A549 (cell line): ENCODE data around the gene CISH. TPM values are rescaled to one million over a fixed set of nuclear protein-coding genes. Genes with fewer than 3 reads are reported as not detected.
A peak's percentile ranks its signal among the peaks of the same experiment; 100 is the strongest.

Experiments used
- ATAC-seq, 2 experiments: fragments of 200-7000 bp in 1 of 2; fragments of >200 bp in 1 of 2; cut with Nextera tagmentation in 1 of 2; cut with Tn5 transposase in 1 of 2; 3 replicates each; pipeline versions ENCODE4 v1.8.0 to v1.9.1; 2018 to 2020; ENCODE audit warnings: mild to moderate bottlenecking in 1 of 2, moderate library complexity in 1 of 2
- CTCF ChIA-PET: fragments of 300-600 bp; sonication (Branson Sonifier 250); formaldehyde crosslinking; extraction: SDS; loops from one replicate; lab custom pipeline; 2021; ENCODE audit warnings: antibody characterized with exemption, inconsistent platforms; lab: Yijun Ruan, JAX
- POLR2A ChIA-PET: fragments of 350-600 bp; formaldehyde crosslinking; extraction: SDS; loops from one replicate; lab custom pipeline; 2021; ENCODE audit warnings: antibody characterized with exemption, inconsistent platforms; lab: Yijun Ruan, JAX
- DNase-seq, 2 experiments: peaks; one replicate each; pipeline versions ENCODE4 v3.0.0 to v3.0.0-alpha.2; 2011 to 2016; ENCODE audit warnings: low read depth in 1 of 2, low spot score in 1 of 2
- FAIRE-seq: peaks from 2 replicates; lab custom pipeline; 2011; peaks lifted over from hg19 to GRCh38; lab: Jason Lieb, UNC
- H3K27ac ChIP-seq, 2 experiments: fragments of >200 bp; sonication (Bioruptor Twin); formaldehyde crosslinking; 3 replicates each; pipeline ENCODE4 v1.5.1; 2016 to 2017
- H3K4me1 ChIP-seq: fragments of >200 bp; sonication (Bioruptor Twin); formaldehyde crosslinking; 3 replicates; pipeline ENCODE4 v1.6.1; 2016
- H3K4me2 ChIP-seq: fragments of >200 bp; sonication (Bioruptor Twin); formaldehyde crosslinking; 3 replicates; pipeline ENCODE4 v1.6.1; 2016
- H3K4me3 ChIP-seq: fragments of >200 bp; sonication (Bioruptor Twin); formaldehyde crosslinking; 3 replicates; pipeline ENCODE4 v1.5.1; 2016
- H3K9me3 ChIP-seq: fragments of >200 bp; sonication (Bioruptor Twin); formaldehyde crosslinking; 3 replicates; pipeline ENCODE4 v1.6.1; 2016
- CBX8 ChIP-seq: fragments of 200-600 bp; sonication (generic); IDR thresholded peaks from 2 replicates; pipeline ENCODE4 v1.6.1; 2016
- CEBPB ChIP-seq, 2 experiments: fragments of >200 bp in 1 of 2; sonication (Bioruptor Twin) in 1 of 2; formaldehyde crosslinking in 1 of 2; IDR thresholded peaks; 2 replicates each; pipeline ENCODE4 v1.6.1; 2012 to 2016
- EHF ChIP-seq: fragments of 250-450 bp; sonication (Bioruptor Pico); IDR thresholded peaks from 2 replicates; pipeline ENCODE4 v1.5.0; 2020; ENCODE audit warnings: mild to moderate bottlenecking
- EP300 ChIP-seq, 2 experiments: fragments of >200 bp; sonication (Bioruptor Twin); formaldehyde crosslinking; IDR thresholded peaks; 2 replicates in 1 of 2; 3 replicates in 1 of 2; pipeline ENCODE4 v1.6.1; 2016 to 2017
- FOXS1 ChIP-seq: fragments of 250-450 bp; sonication (Bioruptor Pico); IDR thresholded peaks from 2 replicates; pipeline ENCODE4 v1.5.0; 2020; ENCODE audit warnings: mild to moderate bottlenecking, moderate library complexity
- HDAC2 ChIP-seq: fragments of 200-600 bp; sonication (generic); IDR thresholded peaks from 2 replicates; pipeline ENCODE4 v1.6.1; 2016
- HEYL ChIP-seq: fragments of 250-450 bp; sonication (Bioruptor Pico); IDR thresholded peaks from 2 replicates; pipeline ENCODE4 v1.8.0; 2021; ENCODE audit warnings: mild to moderate bottlenecking, moderate library complexity
- HOXA7 ChIP-seq: fragments of 250-450 bp; sonication (Bioruptor Pico); IDR thresholded peaks from 2 replicates; pipeline ENCODE4 v1.5.0; 2020; ENCODE audit warnings: mild to moderate bottlenecking, moderate library complexity
- PHF8 ChIP-seq: fragments of 200-600 bp; sonication (generic); IDR thresholded peaks from 2 replicates; pipeline ENCODE4 v1.6.1; 2016; ENCODE audit warnings: low read depth, mild to moderate bottlenecking, antibody characterized with exemption, moderate library complexity, borderline replicate concordance
- POLR2A ChIP-seq: IDR thresholded peaks from 2 replicates; pipeline ENCODE4 v1.6.1; 2012; ENCODE audit warnings: mild to moderate bottlenecking, low read length
- RARB ChIP-seq: fragments of 250-450 bp; sonication (Bioruptor Pico); IDR thresholded peaks from 2 replicates; pipeline ENCODE4 v1.8.0; 2021; ENCODE audit warnings: mild to moderate bottlenecking, moderate library complexity
- SMC3 ChIP-seq: fragments of >200 bp; sonication (Bioruptor Twin); formaldehyde crosslinking; IDR thresholded peaks from 3 replicates; pipeline ENCODE4 v1.6.1; 2018; ENCODE audit warnings: inconsistent platforms
- TFCP2L1 ChIP-seq: fragments of 250-450 bp; sonication (Bioruptor Pico); IDR thresholded peaks from 2 replicates; pipeline ENCODE4 v1.5.0; 2021; ENCODE audit warnings: mild to moderate bottlenecking
- TP53 ChIP-seq: fragments of 250-450 bp; sonication (Bioruptor Pico); IDR thresholded peaks from 2 replicates; pipeline ENCODE4 v1.5.0; 2021; ENCODE audit warnings: mild to moderate bottlenecking, moderate library complexity
- WGBS: methylation state at CpG from one replicate; pipeline ENCODE4 v1.1.6; 2017; ENCODE audit errors: missing lambda C conversion rate; 5-methylcytosine and 5-hydroxymethylcytosine counted together
- polyA plus RNA-seq, 4 experiments: library from polyadenylated mRNA; depleted of rRNA in 3 of 4; stranded (reverse); fragments of >200 nt; fragmentation: RNase III in 1 of 4; extraction: RNeasy Plus Mini Kit Qiagen cat#74134 plus additional on column Dnase treatment in 1 of 4; gene quantifications; 2 replicates in 3 of 4; 3 replicates in 1 of 4; pipeline ENCODE4 v1.2.3, GENCODE V29; 2011 to 2017
- TF ChIP-seq, protein P1 (sequence below): fragments of 200-600 bp; sonication (generic); IDR thresholded peaks from 2 replicates; pipeline ENCODE4 v1.6.1; 2016; ENCODE audit warnings: antibody characterized with exemption, mild to moderate bottlenecking, moderate library complexity
- TF ChIP-seq, protein P2 (sequence below): IDR thresholded peaks from 2 replicates; pipeline ENCODE4 v1.6.1; 2012; ENCODE audit warnings: low read depth, borderline replicate concordance
- TF ChIP-seq, protein P3 (sequence below): IDR thresholded peaks from 2 replicates; pipeline ENCODE4 v1.6.1; 2012
- TF ChIP-seq, protein P4 (sequence below): fragments of 450-650 bp; IDR thresholded peaks from 2 replicates; pipeline ENCODE4 v1.6.1; 2014; ENCODE audit warnings: antibody characterized with exemption

The CISH gene
- polyA plus RNA-seq, 2 of the 4 experiments (the other 2 are of a cell fraction): 0.43 to 0.68 TPM

DNA sequence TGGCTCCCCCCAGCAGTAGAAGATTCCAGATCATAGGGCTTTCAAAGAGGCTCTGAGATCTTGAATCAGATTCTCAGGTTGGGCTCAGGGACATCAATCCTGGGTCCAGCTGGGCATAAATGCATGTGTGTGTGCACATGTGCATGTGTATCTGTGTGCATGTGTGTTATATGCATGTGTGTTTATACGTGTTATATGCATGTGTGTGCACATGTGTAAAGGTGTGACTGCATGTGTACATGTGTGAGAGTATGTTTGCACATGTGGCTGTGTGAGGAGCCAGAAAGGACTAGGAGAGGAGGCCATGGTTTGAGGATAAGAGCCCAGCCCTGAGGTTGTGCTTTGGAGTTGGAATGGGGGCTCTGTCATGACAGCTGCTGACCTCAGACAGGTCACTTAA lies 3.6 kb upstream of the CISH start:
- Histone ChIP-seq H3K4me3 (no peak overlapping the region), H3K9me3 (no peaks in the 10 kb centered on the region), H3K4me2 (no peak overlapping the region), H3K27ac (no peak overlapping the region), H3K4me1 (peaks cover 13% of the 10 kb centered on the region; the same call in 2 of the 3 replicates)
- CTCF ChIA-PET: interaction anchor here (0.8 to 18.5 kb wide), 43 partner anchors 9 to 1024 kb away, joined by 3 to 375 read pairs (median 7); partner anchors contain the start of genes C3orf18, CYB561D2, DOCK3 and HEMK1
- no peak for ATAC-seq
- POLR2A ChIA-PET: interaction anchor here (2.3 kb wide), 1 partner anchor 46 kb away, joined by 12 read pairs; the partner anchor contains the start of gene HEMK1
- no peak for DNase-seq
- no peak for FAIRE-seq
- 5% methylated on average over 1 of the region's 1 CpG for WGBS
- TF ChIP-seq, protein P1, sequence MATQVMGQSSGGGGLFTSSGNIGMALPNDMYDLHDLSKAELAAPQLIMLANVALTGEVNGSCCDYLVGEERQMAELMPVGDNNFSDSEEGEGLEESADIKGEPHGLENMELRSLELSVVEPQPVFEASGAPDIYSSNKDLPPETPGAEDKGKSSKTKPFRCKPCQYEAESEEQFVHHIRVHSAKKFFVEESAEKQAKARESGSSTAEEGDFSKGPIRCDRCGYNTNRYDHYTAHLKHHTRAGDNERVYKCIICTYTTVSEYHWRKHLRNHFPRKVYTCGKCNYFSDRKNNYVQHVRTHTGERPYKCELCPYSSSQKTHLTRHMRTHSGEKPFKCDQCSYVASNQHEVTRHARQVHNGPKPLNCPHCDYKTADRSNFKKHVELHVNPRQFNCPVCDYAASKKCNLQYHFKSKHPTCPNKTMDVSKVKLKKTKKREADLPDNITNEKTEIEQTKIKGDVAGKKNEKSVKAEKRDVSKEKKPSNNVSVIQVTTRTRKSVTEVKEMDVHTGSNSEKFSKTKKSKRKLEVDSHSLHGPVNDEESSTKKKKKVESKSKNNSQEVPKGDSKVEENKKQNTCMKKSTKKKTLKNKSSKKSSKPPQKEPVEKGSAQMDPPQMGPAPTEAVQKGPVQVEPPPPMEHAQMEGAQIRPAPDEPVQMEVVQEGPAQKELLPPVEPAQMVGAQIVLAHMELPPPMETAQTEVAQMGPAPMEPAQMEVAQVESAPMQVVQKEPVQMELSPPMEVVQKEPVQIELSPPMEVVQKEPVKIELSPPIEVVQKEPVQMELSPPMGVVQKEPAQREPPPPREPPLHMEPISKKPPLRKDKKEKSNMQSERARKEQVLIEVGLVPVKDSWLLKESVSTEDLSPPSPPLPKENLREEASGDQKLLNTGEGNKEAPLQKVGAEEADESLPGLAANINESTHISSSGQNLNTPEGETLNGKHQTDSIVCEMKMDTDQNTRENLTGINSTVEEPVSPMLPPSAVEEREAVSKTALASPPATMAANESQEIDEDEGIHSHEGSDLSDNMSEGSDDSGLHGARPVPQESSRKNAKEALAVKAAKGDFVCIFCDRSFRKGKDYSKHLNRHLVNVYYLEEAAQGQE: no peak
- TF ChIP-seq, protein P2, sequence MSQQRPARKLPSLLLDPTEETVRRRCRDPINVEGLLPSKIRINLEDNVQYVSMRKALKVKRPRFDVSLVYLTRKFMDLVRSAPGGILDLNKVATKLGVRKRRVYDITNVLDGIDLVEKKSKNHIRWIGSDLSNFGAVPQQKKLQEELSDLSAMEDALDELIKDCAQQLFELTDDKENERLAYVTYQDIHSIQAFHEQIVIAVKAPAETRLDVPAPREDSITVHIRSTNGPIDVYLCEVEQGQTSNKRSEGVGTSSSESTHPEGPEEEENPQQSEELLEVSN: no peak
- no peak for TF ChIP-seq EP300 (IDR thresholded peaks at IDR 0.05)
- no peak for TF ChIP-seq POLR2A
- no peak for TF ChIP-seq HEYL (CRISPR knock-in tag)
- no peak for TF ChIP-seq FOXS1
- TF ChIP-seq CBX8: no peak
- TF ChIP-seq, protein P3, sequence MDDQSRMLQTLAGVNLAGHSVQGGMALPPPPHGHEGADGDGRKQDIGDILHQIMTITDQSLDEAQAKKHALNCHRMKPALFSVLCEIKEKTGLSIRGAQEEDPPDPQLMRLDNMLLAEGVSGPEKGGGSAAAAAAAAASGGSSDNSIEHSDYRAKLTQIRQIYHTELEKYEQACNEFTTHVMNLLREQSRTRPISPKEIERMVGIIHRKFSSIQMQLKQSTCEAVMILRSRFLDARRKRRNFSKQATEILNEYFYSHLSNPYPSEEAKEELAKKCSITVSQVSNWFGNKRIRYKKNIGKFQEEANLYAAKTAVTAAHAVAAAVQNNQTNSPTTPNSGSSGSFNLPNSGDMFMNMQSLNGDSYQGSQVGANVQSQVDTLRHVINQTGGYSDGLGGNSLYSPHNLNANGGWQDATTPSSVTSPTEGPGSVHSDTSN: no peak
- no peak for TF ChIP-seq TP53 (CRISPR knock-in tag)
- no peak for TF ChIP-seq HDAC2
- no peak for TF ChIP-seq EHF (CRISPR knock-in tag)
- no peak for TF ChIP-seq TFCP2L1 (CRISPR knock-in tag)

DNA sequence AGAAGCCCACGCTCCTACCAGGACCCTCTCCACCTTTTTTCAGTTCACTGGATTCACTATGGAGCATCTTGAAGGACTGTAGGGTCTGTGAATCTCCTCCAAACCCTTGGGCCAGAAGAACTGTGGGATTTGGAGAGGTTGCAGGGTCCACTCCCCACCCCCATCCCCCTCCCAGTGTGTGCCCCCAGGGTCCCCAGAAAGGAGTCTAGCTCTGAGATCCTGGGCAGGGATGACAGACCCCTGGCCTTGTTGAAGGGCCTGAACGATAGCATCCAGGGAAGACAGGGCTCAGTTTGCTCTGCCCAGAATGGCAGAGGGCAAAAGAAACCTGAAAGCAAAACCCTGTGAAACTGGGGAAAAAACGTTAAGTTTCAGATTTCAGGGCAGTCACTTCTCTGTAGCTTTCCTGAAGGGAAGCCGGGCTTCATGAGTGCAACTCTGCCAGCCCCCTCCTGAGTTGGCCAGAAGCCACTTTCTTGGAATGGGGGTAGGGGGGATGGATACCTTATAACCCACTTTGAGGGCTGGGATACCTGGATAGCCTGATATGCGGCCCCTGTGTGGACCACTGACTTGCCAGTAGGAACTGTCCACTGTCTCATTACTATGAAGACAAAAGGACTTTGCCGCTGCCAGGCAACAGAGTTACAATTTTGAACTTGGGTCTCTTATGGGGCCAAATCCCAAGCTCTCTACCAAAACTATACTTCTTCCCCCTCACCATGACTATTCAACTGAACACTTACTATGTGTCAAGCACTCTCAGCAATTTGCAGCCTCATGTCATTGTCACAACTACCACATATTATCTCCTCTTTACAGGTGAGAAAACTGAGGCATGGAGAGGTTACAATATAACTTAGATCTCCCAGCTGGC lies 1.6 kb upstream of the CISH start:
- Histone ChIP-seq H3K27ac (no peak overlapping the region), H3K4me1 (peaks cover 12% of the 10 kb centered on the region; the same call in 2 of the 3 replicates), H3K4me2 (no peak overlapping the region), H3K9me3 (no peaks in the 10 kb centered on the region), H3K4me3 (no peak overlapping the region)
- ATAC-seq (no peak), FAIRE-seq (no peak)
- WGBS: 59% methylated on average over 6 of the region's 6 CpGs
- CTCF ChIA-PET: interaction anchor here (0.6 to 18.5 kb wide), 27 partner anchors 12 to 1175 kb away, joined by 3 to 375 read pairs (median 4); partner anchors contain the start of genes C3orf18, CYB561D2, HEMK1 and MANF
- TF ChIP-seq SMC3 (no peak), POLR2A (no peak), EP300 (IDR thresholded peaks at IDR 0.05) (no peak)
- TF ChIP-seq, all 56 proteins: peak for 0
- no peak for DNase-seq
- POLR2A ChIA-PET: no interaction called here

DNA sequence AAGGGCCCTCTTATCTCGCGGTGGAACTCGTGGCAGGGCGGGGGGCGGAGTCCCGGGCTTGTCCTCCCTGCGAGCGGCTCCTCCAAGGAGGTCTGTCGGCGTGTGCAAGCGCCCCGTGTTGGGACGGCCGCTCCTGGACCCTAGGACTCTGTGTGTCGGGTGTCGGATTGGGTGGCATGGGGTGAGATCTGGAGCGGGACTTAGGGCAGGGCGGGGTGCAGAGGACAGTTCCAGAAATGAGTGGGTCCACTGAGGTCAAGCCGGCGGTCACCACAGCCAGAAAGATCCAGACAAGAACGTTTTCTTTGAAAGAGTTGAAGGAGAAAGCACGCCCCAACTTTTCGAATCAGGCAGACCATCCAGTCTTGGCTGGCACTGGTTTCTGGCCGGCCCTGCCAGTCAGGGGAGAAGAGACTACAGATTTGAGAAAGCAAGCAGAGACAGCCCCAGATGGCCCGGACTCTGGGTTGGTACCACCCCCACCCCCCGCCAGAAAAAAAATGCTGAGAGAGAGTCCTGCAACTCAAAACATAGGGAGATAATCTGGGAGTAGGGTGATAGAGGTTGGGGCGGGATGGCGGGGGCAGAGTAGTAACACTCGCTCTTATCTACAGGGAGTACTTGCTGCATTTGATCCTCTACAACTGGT lies 784 bp upstream of the CISH start:
- Histone ChIP-seq H3K9me3 (no peaks in the 10 kb centered on the region), H3K27ac (peak overlapping the region in 1 of 2 experiments; percentile 89; a peak in 4 of 6 replicates), H3K4me3 (peak overlapping the region; percentile 50), H3K4me2 (peak overlapping the region; percentile 97), H3K4me1 (peaks cover 7% of the 10 kb centered on the region; the same call in 2 of the 3 replicates)
- peak; percentile 14 to 39; a peak in 5 of 6 replicates for ATAC-seq
- ChIA-PET CTCF (interaction anchor here (0.7 to 18.5 kb wide), 14 partner anchors 11 to 774 kb away, joined by 3 to 375 read pairs (median 6); partner anchors contain the start of genes C3orf18, CYB561D2, HEMK1 and MANF), POLR2A (interaction anchor here (1.0 to 1.3 kb wide), 6 partner anchors 11 to 773 kb away, joined by 3 to 15 read pairs (median 4); partner anchors contain the start of genes HEMK1 and MANF)
- 38% methylated on average over 10 of the region's 29 CpGs for WGBS
- DNase-seq: no peak
- no peak for FAIRE-seq
- no peak for TF ChIP-seq PHF8
- TF ChIP-seq CEBPB (IDR thresholded peaks at IDR 0.05): no peak
- no peak for TF ChIP-seq HOXA7
- TF ChIP-seq, protein P4, sequence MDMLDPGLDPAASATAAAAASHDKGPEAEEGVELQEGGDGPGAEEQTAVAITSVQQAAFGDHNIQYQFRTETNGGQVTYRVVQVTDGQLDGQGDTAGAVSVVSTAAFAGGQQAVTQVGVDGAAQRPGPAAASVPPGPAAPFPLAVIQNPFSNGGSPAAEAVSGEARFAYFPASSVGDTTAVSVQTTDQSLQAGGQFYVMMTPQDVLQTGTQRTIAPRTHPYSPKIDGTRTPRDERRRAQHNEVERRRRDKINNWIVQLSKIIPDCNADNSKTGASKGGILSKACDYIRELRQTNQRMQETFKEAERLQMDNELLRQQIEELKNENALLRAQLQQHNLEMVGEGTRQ: no peak
- TF ChIP-seq RARB (CRISPR knock-in tag): no peak
